Vagina (tissue), 2 donors: Measurements from ENCODE around the gene PLAGL1. TPM values are rescaled to one million over a fixed set of nuclear protein-coding genes. Genes with fewer than 3 reads are reported as not detected.
A peak's percentile ranks its signal among the peaks of the same experiment; 100 is the strongest.

Experiments
- DNase-seq, 2 donors: peaks; one replicate each; pipeline ENCODE4 v3.0.0-alpha.2; 2017; ENCODE audit errors: extremely low spot score in 2 of 2
- H3K27ac ChIP-seq: fragments of 200-600 bp; sonication (generic); one replicate; pipeline ENCODE4 v1.5.1; 2019
- H3K27me3 ChIP-seq: fragments of 200-600 bp; sonication (generic); one replicate; pipeline ENCODE4 v1.5.1; 2019
- H3K36me3 ChIP-seq, 2 donors: fragments of 200-600 bp; sonication (generic); one replicate each; pipeline ENCODE4 v1.5.1; 2017 to 2019
- H3K4me1 ChIP-seq: fragments of 200-600 bp; sonication (generic); one replicate; pipeline ENCODE4 v1.5.1; 2019
- H3K4me3 ChIP-seq, 2 donors: fragments of 200-600 bp; sonication (generic); 1 replicate in 1 of 2; 2 replicates in 1 of 2; pipeline ENCODE4 v1.5.1; 2016 to 2019
- H3K9me3 ChIP-seq: fragments of 200-600 bp; sonication (generic); one replicate; pipeline ENCODE4 v1.5.1; 2019
- CTCF ChIP-seq, 3 experiments: fragments of 450-650 bp in 2 of 3; fragments of 200-600 bp in 1 of 3; sonication (generic) in 1 of 3; IDR thresholded peaks; one replicate each; pipeline ENCODE4 v1.5.1; 2017 to 2019; ENCODE audit warnings: antibody characterized with exemption in 3 of 3, mild to moderate bottlenecking in 2 of 3, moderate library complexity in 2 of 3
- POLR2A ChIP-seq, 2 donors: fragments of 450-650 bp; IDR thresholded peaks; one replicate each; pipeline ENCODE4 v1.6.1; 2017; ENCODE audit warnings: antibody characterized with exemption in 2 of 2, mild to moderate bottlenecking in 2 of 2, moderate library complexity in 2 of 2
- POLR2AphosphoS5 ChIP-seq, 2 donors: sonication (generic); formaldehyde crosslinking; IDR thresholded peaks; one replicate each; pipeline ENCODE4 v1.9.0; 2017; ENCODE audit warnings: antibody characterized with exemption in 2 of 2, mild to moderate bottlenecking in 2 of 2, low read depth in 1 of 2; ENCODE audit not compliant: insufficient read depth in 1 of 2
- intact Hi-C: fragments of 100-400 bp; cut with DNase I; formaldehyde crosslinking; loops from one replicate; pipeline ENCODE4 v1.15.1; 2023
- total RNA-seq: library from RNA; depleted of rRNA; stranded (reverse); fragments of >200 nt; gene quantifications from one replicate; pipeline ENCODE4 v1.2.3, GENCODE V29; 2016

PLAGL1 gene
- total RNA-seq, 1 donor from 2014 or later: 23.1 TPM

- Histone ChIP-seq H3K36me3 (no peaks in the 10 kb centered on the region), H3K9me3 (no peaks in the 10 kb centered on the region), H3K27ac (no peak overlapping the region), H3K4me1 (no peaks in the 10 kb centered on the region), H3K27me3 (no peaks in the 10 kb centered on the region), H3K4me3 (no peak overlapping the region)
- no peak for DNase-seq
- intact Hi-C loops: loop anchor here (10.0 kb wide), 1 partner anchor 63 kb away; the partner anchor contains the start of gene PLAGL1
- TF ChIP-seq POLR2A (IDR thresholded peaks at IDR 0.05) (no peak), POLR2AphosphoS5 (IDR thresholded peaks at IDR 0.05; ENCODE audit: insufficient read depth in 1 of 2, low read depth in 1 of 2) (no peak), CTCF (IDR thresholded peaks at IDR 0.05) (peak in 2 of 3 experiments; percentile 27 to 35)
Observed at GRCh38 chr6:143941852-143942627, 66.0 kb downstream of the PLAGL1 start.

- Histone ChIP-seq H3K27me3 (no peaks in the 10 kb centered on the region), H3K36me3 (no peaks in the 10 kb centered on the region), H3K27ac (no peak overlapping the region), H3K9me3 (no peaks in the 10 kb centered on the region), H3K4me3 (no peak overlapping the region), H3K4me1 (no peaks in the 10 kb centered on the region)
- intact Hi-C loops: loop anchor here (10.0 kb wide), 1 partner anchor 65 kb away; the partner anchor contains the start of gene PLAGL1
- DNase-seq: no peak
- TF ChIP-seq POLR2A (IDR thresholded peaks at IDR 0.05) (no peak), POLR2AphosphoS5 (IDR thresholded peaks at IDR 0.05; ENCODE audit: insufficient read depth in 1 of 2, low read depth in 1 of 2) (no peak), CTCF (IDR thresholded peaks at IDR 0.05) (peak in 2 of 3 experiments; percentile 51 to 58)
Observed at GRCh38 chr6:143940011-143940597, 68.0 kb downstream of the PLAGL1 start.

- intact Hi-C loops: no loop called here
- no peaks in the 10 kb centered on the region for H3K4me1 ChIP-seq
- no peaks in the 10 kb centered on the region for H3K27me3 ChIP-seq
- no peak for DNase-seq
- TF ChIP-seq CTCF (IDR thresholded peaks at IDR 0.05): no peak
- no peak for TF ChIP-seq POLR2AphosphoS5 (IDR thresholded peaks at IDR 0.05; ENCODE audit: insufficient read depth in 1 of 2, low read depth in 1 of 2)
- no peak for TF ChIP-seq POLR2A (IDR thresholded peaks at IDR 0.05)
- H3K4me3 ChIP-seq: no peak overlapping the region
- no peaks in the 10 kb centered on the region for H3K36me3 ChIP-seq
- H3K27ac ChIP-seq: no peak overlapping the region
- H3K9me3 ChIP-seq: no peaks in the 10 kb centered on the region
Observed at GRCh38 chr6:143939364-143939763, 68.7 kb downstream of the PLAGL1 start.

- Histone ChIP-seq H3K4me3 (no peak overlapping the region), H3K9me3 (no peaks in the 10 kb centered on the region), H3K4me1 (no peaks in the 10 kb centered on the region), H3K36me3 (no peaks in the 10 kb centered on the region), H3K27ac (no peak overlapping the region), H3K27me3 (no peaks in the 10 kb centered on the region)
- no peak for DNase-seq
- intact Hi-C loops: no loop called here
- TF ChIP-seq POLR2A (IDR thresholded peaks at IDR 0.05) (no peak), POLR2AphosphoS5 (IDR thresholded peaks at IDR 0.05; ENCODE audit: insufficient read depth in 1 of 2, low read depth in 1 of 2) (no peak), CTCF (IDR thresholded peaks at IDR 0.05) (no peak)
Observed at GRCh38 chr6:143937668-143937970, 70.4 kb downstream of the PLAGL1 start.
